RKO (cell line): ENCODE measurements around the gene PDXDC1.
"Not testable (repeated sequence)": the region's sequence is repeated elsewhere in the genome, so short reads cannot be mapped to it uniquely, and the experiment has no call there.

ENCODE experiments used
- DNase-seq: peaks from one replicate; pipeline ENCODE4 v3.0.0-alpha.2; 2016; ENCODE audit warnings: low spot score

Gene PDXDC1

GRCh38 chr16:15037003-15037402, 62.2 kb downstream of the PDXDC1 start:
- DNase-seq, result no peak

- DNase-seq, result no peak
Observed at GRCh38 chr16:15037745-15038144, 62.9 kb downstream of the PDXDC1 start.

- DNase-seq, result no peak
Observed at GRCh38 chr16:15038689-15039088, 63.9 kb downstream of the PDXDC1 start.

GRCh38 chr16:15041271-15042004, 66.6 kb downstream of the PDXDC1 start:
- no peak for DNase-seq

GRCh38 chr16:15043344-15043743, 68.5 kb downstream of the PDXDC1 start:
- peak; percentile 48 for DNase-seq

- DNase-seq, result no peak
Observed at GRCh38 chr16:15044286-15044685, 69.5 kb downstream of the PDXDC1 start.

- DNase-seq, result not testable (repeated sequence)
Observed at GRCh38 chr16:15045270-15045669, 70.4 kb downstream of the PDXDC1 start.

- DNase-seq, result no peak
Observed at GRCh38 chr16:15046692-15047376, 72.0 kb downstream of the PDXDC1 start.

- DNase-seq, result no peak
Observed at GRCh38 chr16:15049581-15050180, 74.9 kb downstream of the PDXDC1 start.

GRCh38 chr16:15050440-15050839, 75.6 kb downstream of the PDXDC1 start:
- not testable (repeated sequence) for DNase-seq

- no peak for DNase-seq
Observed at GRCh38 chr16:15051387-15051951, 76.6 kb downstream of the PDXDC1 start.

GRCh38 chr16:15052747-15053476, 78.1 kb downstream of the PDXDC1 start:
- DNase-seq, result no peak

- no peak for DNase-seq
Observed at GRCh38 chr16:15053904-15054303, 79.1 kb downstream of the PDXDC1 start.

GRCh38 chr16:15054357-15055140, 79.7 kb downstream of the PDXDC1 start:
- peak; percentile 8 for DNase-seq

GRCh38 chr16:15055141-15056053, 80.6 kb downstream of the PDXDC1 start:
- peak; percentile 46 for DNase-seq

GRCh38 chr16:15057681-15058417, 83.0 kb downstream of the PDXDC1 start:
- no peak for DNase-seq

GRCh38 chr16:15059324-15059723, 84.5 kb downstream of the PDXDC1 start:
- no peak for DNase-seq

- not testable (repeated sequence) for DNase-seq
Observed at GRCh38 chr16:15062085-15062810, 87.4 kb downstream of the PDXDC1 start.

GRCh38 chr16:15065961-15066360, 91.1 kb downstream of the PDXDC1 start:
- DNase-seq, result not testable (repeated sequence)
